Osteoblast (primary cell): ENCODE measurements around the gene ING3. TPM values are rescaled to one million over a fixed set of nuclear protein-coding genes. Genes with fewer than 3 reads are reported as not detected.

Experiments
- DNase-seq: peaks from one replicate; pipeline ENCODE4 v3.0.0; 2011; ENCODE audit warnings: low spot score, mixed read lengths; ENCODE audit not compliant: insufficient read length; ENCODE audit errors: missing footprints
- H2AFZ ChIP-seq: 2 replicates; pipeline ENCODE4 v1.6.0; 2011; ENCODE audit warnings: mild to moderate bottlenecking, low read length
- H3K27ac ChIP-seq: 2 replicates; pipeline ENCODE4 v1.5.1; 2011; ENCODE audit warnings: mild to moderate bottlenecking, low read depth, low read length, moderate library complexity
- H3K27me3 ChIP-seq: 2 replicates; pipeline ENCODE4 v1.6.0; 2012; ENCODE audit warnings: mild to moderate bottlenecking, control low read depth, inconsistent platforms, low read length, moderate library complexity; ENCODE audit not compliant: insufficient read depth
- H3K36me3 ChIP-seq: 2 replicates; pipeline ENCODE4 v1.5.1; 2011; ENCODE audit warnings: mild to moderate bottlenecking, low read length, control low read depth, moderate library complexity; ENCODE audit not compliant: insufficient read depth
- H3K4me1 ChIP-seq: 2 replicates; pipeline ENCODE4 v1.5.1; 2011; ENCODE audit warnings: mild to moderate bottlenecking, low read length, control low read depth, moderate library complexity; ENCODE audit not compliant: insufficient read depth
- H3K4me2 ChIP-seq: 2 replicates; pipeline ENCODE4 v1.6.0; 2011; ENCODE audit warnings: mild to moderate bottlenecking, low read length; ENCODE audit not compliant: insufficient read depth
- H3K4me3 ChIP-seq: fragments of 200-600 bp; sonication (generic); 3 replicates; pipeline ENCODE4 v1.5.1; 2012; ENCODE audit warnings: mild to moderate bottlenecking, low read length, inconsistent platforms; ENCODE audit not compliant: insufficient read depth
- H3K79me2 ChIP-seq: 2 replicates; pipeline ENCODE4 v1.6.0; 2012; ENCODE audit warnings: mild to moderate bottlenecking, low read length, control low read depth, inconsistent platforms; ENCODE audit not compliant: insufficient read depth
- H3K9me3 ChIP-seq: 2 replicates; pipeline ENCODE4 v1.5.1; 2011; ENCODE audit warnings: low read depth, low read length, control low read depth
- H4K20me1 ChIP-seq: 2 replicates; pipeline ENCODE4 v1.6.0; 2012; ENCODE audit warnings: mild to moderate bottlenecking, low read length, control low read depth; ENCODE audit not compliant: insufficient read depth
- total RNA-seq: library from RNA; depleted of rRNA; stranded (reverse); fragments of >200 nt; gene quantifications from 2 replicates; pipeline ENCODE4 v1.2.3, GENCODE V29; 2012
- TF ChIP-seq, protein P1 (sequence below): IDR thresholded peaks from 2 replicates; pipeline ENCODE4 v1.5.1; 2011; ENCODE audit warnings: mild to moderate bottlenecking, low read depth, low read length, moderate library complexity; ENCODE audit errors: extremely low read depth

The ING3 gene
- total RNA-seq, 1 donor = 16.6 TPM

DNA sequence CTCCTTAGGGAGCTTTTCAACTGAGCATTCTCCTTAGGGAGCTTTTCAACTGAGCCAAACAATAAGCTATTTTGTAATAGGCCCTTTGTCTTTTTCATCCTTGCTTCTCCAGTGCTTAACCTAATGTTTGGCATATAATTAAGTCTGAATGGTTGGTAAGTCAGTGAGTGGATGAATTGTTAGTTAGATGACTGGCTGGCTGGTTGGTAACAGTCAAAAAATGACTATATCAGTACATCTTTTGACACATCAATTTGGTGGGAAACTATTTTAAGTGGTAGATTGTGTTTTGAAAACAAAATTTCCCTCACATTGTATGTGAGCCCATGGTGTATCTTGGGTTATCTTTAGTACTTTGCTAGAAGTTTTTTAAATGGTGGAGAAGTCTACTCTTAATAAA, 16.4 kb downstream of the ING3 start:
- H3K4me3 ChIP-seq = no peak overlapping the region
- H4K20me1 ChIP-seq = no peaks in the 10 kb centered on the region
- H3K9me3 ChIP-seq = no peaks in the 10 kb centered on the region
- H3K79me2 ChIP-seq = no peaks in the 10 kb centered on the region
- TF ChIP-seq, protein P1, sequence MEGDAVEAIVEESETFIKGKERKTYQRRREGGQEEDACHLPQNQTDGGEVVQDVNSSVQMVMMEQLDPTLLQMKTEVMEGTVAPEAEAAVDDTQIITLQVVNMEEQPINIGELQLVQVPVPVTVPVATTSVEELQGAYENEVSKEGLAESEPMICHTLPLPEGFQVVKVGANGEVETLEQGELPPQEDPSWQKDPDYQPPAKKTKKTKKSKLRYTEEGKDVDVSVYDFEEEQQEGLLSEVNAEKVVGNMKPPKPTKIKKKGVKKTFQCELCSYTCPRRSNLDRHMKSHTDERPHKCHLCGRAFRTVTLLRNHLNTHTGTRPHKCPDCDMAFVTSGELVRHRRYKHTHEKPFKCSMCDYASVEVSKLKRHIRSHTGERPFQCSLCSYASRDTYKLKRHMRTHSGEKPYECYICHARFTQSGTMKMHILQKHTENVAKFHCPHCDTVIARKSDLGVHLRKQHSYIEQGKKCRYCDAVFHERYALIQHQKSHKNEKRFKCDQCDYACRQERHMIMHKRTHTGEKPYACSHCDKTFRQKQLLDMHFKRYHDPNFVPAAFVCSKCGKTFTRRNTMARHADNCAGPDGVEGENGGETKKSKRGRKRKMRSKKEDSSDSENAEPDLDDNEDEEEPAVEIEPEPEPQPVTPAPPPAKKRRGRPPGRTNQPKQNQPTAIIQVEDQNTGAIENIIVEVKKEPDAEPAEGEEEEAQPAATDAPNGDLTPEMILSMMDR = no peak
- no peaks in the 10 kb centered on the region for H3K4me1 ChIP-seq
- DNase-seq = no peak
- H2AFZ ChIP-seq = no peak overlapping the region
- H3K4me2 ChIP-seq = no peak overlapping the region
- H3K36me3 ChIP-seq = peaks cover 48% of the 10 kb centered on the region
- no peaks in the 10 kb centered on the region for H3K27me3 ChIP-seq
- no peak overlapping the region for H3K27ac ChIP-seq

DNA sequence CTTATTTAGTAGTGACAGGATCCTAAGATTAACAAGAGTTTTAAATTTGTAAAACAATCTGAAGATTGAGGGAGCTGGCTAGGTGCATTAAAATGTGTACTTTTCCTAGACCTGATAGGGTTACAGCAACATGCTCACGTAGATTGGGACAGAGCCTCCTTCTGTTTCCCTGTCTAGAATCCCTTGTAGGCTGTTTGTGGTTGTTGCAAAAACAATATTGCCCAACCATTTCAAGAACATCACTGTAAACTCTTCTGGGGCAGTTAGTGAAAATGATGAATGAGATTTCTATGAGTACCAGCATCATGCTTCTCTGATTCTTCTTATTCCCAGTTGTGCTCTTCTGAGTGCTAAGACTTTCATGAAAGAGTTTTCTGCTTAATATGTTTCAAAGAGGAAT, 23.3 kb downstream of the ING3 start:
- no peaks in the 10 kb centered on the region for H3K79me2 ChIP-seq
- no peak overlapping the region for H2AFZ ChIP-seq
- H3K27me3 ChIP-seq = no peaks in the 10 kb centered on the region
- no peaks in the 10 kb centered on the region for H4K20me1 ChIP-seq
- no peak for DNase-seq
- no peak overlapping the region for H3K27ac ChIP-seq
- H3K9me3 ChIP-seq = no peaks in the 10 kb centered on the region
- H3K4me1 ChIP-seq = no peaks in the 10 kb centered on the region
- no peak overlapping the region for H3K4me2 ChIP-seq
- H3K36me3 ChIP-seq = peaks cover 48% of the 10 kb centered on the region
- TF ChIP-seq, protein P1 = no peak
- H3K4me3 ChIP-seq = no peak overlapping the region

DNA sequence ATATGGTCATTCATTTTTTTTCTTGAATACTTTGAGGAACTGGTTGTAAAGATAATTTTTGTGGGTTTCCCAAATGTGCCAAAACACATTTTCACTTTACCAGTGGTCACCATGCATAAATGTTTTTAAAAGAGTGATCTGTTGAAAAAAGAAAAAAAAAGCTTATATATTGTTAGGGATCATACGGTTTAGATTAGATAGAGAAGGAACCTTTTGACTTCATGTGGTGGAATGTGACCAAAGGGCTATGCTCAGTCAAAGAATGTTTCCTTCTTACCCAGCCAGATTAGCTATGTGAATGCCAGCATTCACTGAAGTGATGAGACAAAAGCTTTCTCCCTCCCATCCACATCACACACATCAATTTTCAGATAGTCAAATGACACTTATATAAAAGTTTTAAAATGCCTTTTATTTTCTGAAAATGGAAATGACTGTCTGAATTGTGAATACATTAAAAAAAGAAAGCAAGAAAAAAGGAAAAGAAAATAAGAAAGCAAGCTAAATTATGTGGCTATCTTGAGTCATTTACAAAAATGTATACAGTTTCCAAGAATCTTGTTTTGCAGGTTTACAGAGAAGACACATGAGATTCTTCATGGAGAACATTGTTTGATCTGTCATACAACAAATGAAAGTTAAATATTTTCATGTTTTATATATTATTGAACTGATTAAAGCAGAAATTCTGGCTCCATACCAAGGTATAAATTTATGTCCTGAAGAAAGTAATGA, 29.4 kb downstream of the ING3 start:
- Histone ChIP-seq H3K36me3 (peaks cover 10% of the 10 kb centered on the region), H4K20me1 (no peaks in the 10 kb centered on the region), H3K4me1 (peaks cover 34% of the 10 kb centered on the region), H3K4me2 (peak overlapping the region; percentile 2), H2AFZ (no peak overlapping the region), H3K79me2 (no peaks in the 10 kb centered on the region), H3K27ac (no peak overlapping the region), H3K4me3 (no peak overlapping the region), H3K27me3 (no peaks in the 10 kb centered on the region), H3K9me3 (no peaks in the 10 kb centered on the region)
- TF ChIP-seq, protein P1 = no peak
- no peak for DNase-seq

DNA sequence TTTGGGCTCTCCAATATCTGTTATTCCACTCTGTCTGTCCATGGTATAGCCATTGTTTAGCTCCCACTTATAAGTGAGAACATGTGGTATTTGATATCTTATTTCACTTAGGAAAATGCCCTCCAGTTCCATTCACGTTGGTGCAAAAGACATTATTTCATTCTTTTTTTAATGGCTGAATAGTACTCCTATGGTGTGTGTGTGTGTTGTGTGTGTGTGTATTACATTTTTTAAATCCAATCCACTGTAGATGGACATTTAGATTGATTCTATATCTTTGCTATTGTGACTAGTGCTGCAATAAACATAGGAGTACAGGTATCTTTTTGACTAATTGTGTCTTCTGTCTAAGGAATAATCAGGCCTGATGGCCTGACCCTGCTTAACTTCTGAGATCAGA, 30.5 kb downstream of the ING3 start:
- H3K27me3 ChIP-seq = no peaks in the 10 kb centered on the region
- DNase-seq = no peak
- no peaks in the 10 kb centered on the region for H3K79me2 ChIP-seq
- peaks cover 34% of the 10 kb centered on the region for H3K4me1 ChIP-seq
- no peaks in the 10 kb centered on the region for H4K20me1 ChIP-seq
- no peak overlapping the region for H3K27ac ChIP-seq
- no peak overlapping the region for H3K4me2 ChIP-seq
- H3K4me3 ChIP-seq = no peak overlapping the region
- H2AFZ ChIP-seq = no peak overlapping the region
- no peaks in the 10 kb centered on the region for H3K36me3 ChIP-seq
- H3K9me3 ChIP-seq = no peaks in the 10 kb centered on the region
- TF ChIP-seq, protein P1 = no peak
